ENCODE measurements around the gene CPAMD8. TPM values are rescaled to one million over a fixed set of nuclear protein-coding genes. Genes with fewer than 3 reads are reported as not detected.

CPAMD8 gene
- total and polyA plus RNA-seq, 9 of the 15 experiments (the other 6 are each of a cell fraction or from before 2014, with no cell fraction given): 0.20 to 2.1 (median 1.3) TPM

GRCh38 chr19:16890461-16891184 lies 136.0 kb downstream of the CPAMD8 start (continued):
- TF ChIP-seq CREB3 (tag; conservative IDR thresholded peaks at IDR 0.05; ENCODE audit: low read depth): 0 out of 2 replicates have a peak, but pooled peaks have one; percentile 21

GRCh38 chr19:16889883-16890460 lies 136.6 kb downstream of the CPAMD8 start:
- ChIA-PET POLR2A (no interaction called here), CTCF (ENCODE audit: low intra/inter-chr PET ratio) (no interaction called here)
- Histone ChIP-seq H2AFZ (ENCODE audit: low read depth, low read length) (peak overlapping the region; percentile 30), H3K9me3 (replicated peaks; ENCODE audit: control insufficient read depth, insufficient read depth, low read depth, low read length) (no peaks in the 10 kb centered on the region), H3K79me2 (ENCODE audit: control insufficient read depth, insufficient read depth, low read length) (peaks cover 47% of the 10 kb centered on the region), H3K4me1 (replicated peaks in 1 of 2; ENCODE audit: control insufficient read depth in 2 of 2, insufficient read depth in 2 of 2, low read length in 2 of 2) (peaks cover 53 to 85% of the 10 kb centered on the region in 2 experiments), H3K4me3 (peak overlapping the region; percentile 55), H3K9ac (ENCODE audit: insufficient read depth in 1 of 2, low read depth in 2 of 2, low read length in 2 of 2) (peak overlapping the region; percentile 97 to 98), H3K27me3 (ENCODE audit: control insufficient read depth in 2 of 2, insufficient read depth in 2 of 2, low read length in 2 of 2) (no peaks in the 10 kb centered on the region), H3K36me3 (ENCODE audit: control insufficient read depth, insufficient read depth, low read length) (peaks cover 26% of the 10 kb centered on the region; the same call in 2 of the 3 replicates), H3K4me2 (ENCODE audit: insufficient read depth, low read length) (peak overlapping the region; percentile 97), H4K20me1 (replicated peaks; ENCODE audit: control insufficient read depth, insufficient read depth, low read length) (no peaks in the 10 kb centered on the region), H3K27ac (ENCODE audit: extremely low read depth, low read depth, low read length) (peak overlapping the region; percentile 100), H3K9me1 (ENCODE audit: control insufficient read depth, insufficient read depth, low read length) (no peaks in the 10 kb centered on the region)
- WGBS (ENCODE audit: insufficient coverage, low coverage, missing lambda C conversion rate): 1% methylated on average over 48 of the region's 48 CpGs
- TSS peak; percentile 89 for BruUV-seq (replicated peaks)
- intact Hi-C loops (cut with micrococcal nuclease) (no loop called here), in situ Hi-C loops (cut with MboI) (no loop called here)
- no peak for FAIRE-seq
- ATAC-seq: peak; percentile 61
- DNase-seq (ENCODE audit: extremely low read depth in 1 of 4, low spot score in 3 of 4): peak; percentile 58 to 68 (median 62)
- TF ChIP-seq HDAC8 (tag; IDR thresholded peaks at IDR 0.05) (peak; percentile 83), E2F8 (IDR thresholded peaks at IDR 0.05; ENCODE audit: low read depth, partially characterized antibody) (no peak), MECOM (CRISPR knock-in tag; IDR thresholded peaks at IDR 0.05) (no peak), ZNF830 (CRISPR knock-in tag; IDR thresholded peaks at IDR 0.05) (0 out of 2 replicates have a peak, but pooled peaks have one; percentile 53), DPF2 (IDR thresholded peaks at IDR 0.05) (no peak), ZNF740 (CRISPR knock-in tag; IDR thresholded peaks at IDR 0.05) (no peak; the same call in 1 of the 2 replicates), ZNF740 (tag; IDR thresholded peaks at IDR 0.05) (peak in 1 of 2 experiments; percentile 84; a peak in 2 of 4 replicates), TARDBP (IDR thresholded peaks at IDR 0.05) (no peak), GABPB1 (CRISPR knock-in tag; IDR thresholded peaks at IDR 0.05) (peak; percentile 80), THRAP3 (IDR thresholded peaks at IDR 0.05; ENCODE audit: borderline replicate concordance) (no peak), ZNF512 (tag; IDR thresholded peaks at IDR 0.05) (no peak), ZNF224 (CRISPR knock-in tag; IDR thresholded peaks at IDR 0.05) (0 out of 2 replicates have a peak, but pooled peaks have one; percentile 65)
